Panc1 (cell line): ENCODE results near the gene PITX2.

Experiments
- CTCF ChIP-seq: fragments of 450-650 bp; IDR thresholded peaks from 2 replicates; pipeline ENCODE4 v1.5.1; 2017; ENCODE audit warnings: mild to moderate bottlenecking
- TF ChIP-seq, protein P1 (sequence below), 2 experiments: IDR thresholded peaks; 2 replicates each; pipeline ENCODE4 v1.6.1; 2011 to 2012; ENCODE audit warnings: low read depth in 2 of 2, control low read depth in 1 of 2, low read length in 1 of 2, mild to moderate bottlenecking in 1 of 2, moderate library complexity in 1 of 2; ENCODE audit not compliant: insufficient read depth in 1 of 2

- TF ChIP-seq, protein P1, sequence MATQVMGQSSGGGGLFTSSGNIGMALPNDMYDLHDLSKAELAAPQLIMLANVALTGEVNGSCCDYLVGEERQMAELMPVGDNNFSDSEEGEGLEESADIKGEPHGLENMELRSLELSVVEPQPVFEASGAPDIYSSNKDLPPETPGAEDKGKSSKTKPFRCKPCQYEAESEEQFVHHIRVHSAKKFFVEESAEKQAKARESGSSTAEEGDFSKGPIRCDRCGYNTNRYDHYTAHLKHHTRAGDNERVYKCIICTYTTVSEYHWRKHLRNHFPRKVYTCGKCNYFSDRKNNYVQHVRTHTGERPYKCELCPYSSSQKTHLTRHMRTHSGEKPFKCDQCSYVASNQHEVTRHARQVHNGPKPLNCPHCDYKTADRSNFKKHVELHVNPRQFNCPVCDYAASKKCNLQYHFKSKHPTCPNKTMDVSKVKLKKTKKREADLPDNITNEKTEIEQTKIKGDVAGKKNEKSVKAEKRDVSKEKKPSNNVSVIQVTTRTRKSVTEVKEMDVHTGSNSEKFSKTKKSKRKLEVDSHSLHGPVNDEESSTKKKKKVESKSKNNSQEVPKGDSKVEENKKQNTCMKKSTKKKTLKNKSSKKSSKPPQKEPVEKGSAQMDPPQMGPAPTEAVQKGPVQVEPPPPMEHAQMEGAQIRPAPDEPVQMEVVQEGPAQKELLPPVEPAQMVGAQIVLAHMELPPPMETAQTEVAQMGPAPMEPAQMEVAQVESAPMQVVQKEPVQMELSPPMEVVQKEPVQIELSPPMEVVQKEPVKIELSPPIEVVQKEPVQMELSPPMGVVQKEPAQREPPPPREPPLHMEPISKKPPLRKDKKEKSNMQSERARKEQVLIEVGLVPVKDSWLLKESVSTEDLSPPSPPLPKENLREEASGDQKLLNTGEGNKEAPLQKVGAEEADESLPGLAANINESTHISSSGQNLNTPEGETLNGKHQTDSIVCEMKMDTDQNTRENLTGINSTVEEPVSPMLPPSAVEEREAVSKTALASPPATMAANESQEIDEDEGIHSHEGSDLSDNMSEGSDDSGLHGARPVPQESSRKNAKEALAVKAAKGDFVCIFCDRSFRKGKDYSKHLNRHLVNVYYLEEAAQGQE (IDR thresholded peaks at IDR 0.05; ENCODE audit: insufficient read depth in 1 of 2, low read depth in 2 of 2, low read length in 1 of 2) = no peak
- TF ChIP-seq CTCF = no peak
Observed at GRCh38 chr4:110629780-110630687, 7.2 kb upstream of the PITX2 start.
